A673 (cell line): ENCODE results near the gene GMEB2. TPM values are rescaled to one million over a fixed set of nuclear protein-coding genes. Genes with fewer than 3 reads are reported as not detected.

ENCODE experiments used
- BruUV-seq: library from RNA; stranded (reverse); fragments of 400-500 nt; replicated peaks from 2 replicates; lab custom pipeline; 2021; lab: Mats Ljungman, UMichigan
- CTCF ChIA-PET: fragments of 300-600 bp; sonication (Branson Sonifier 250); formaldehyde crosslinking; loops from one replicate; lab custom pipeline; 2022; ENCODE audit warnings: antibody characterized with exemption; lab: Charles Lee
- POLR2A ChIA-PET: fragments of 300-600 bp; sonication (Branson Sonifier 250); formaldehyde crosslinking; loops from one replicate; lab custom pipeline; 2022; ENCODE audit warnings: antibody characterized with exemption; ENCODE audit not compliant: low non-redundant PET; lab: Charles Lee
- DNase-seq: peaks from one replicate; pipeline ENCODE4 v3.0.0-alpha.2; 2015; ENCODE audit warnings: low spot score
- H3K27ac ChIP-seq: fragments of 200-600 bp; sonication (generic); 2 replicates; pipeline ENCODE4 v1.5.1; 2016; ENCODE audit warnings: mixed run types, low read depth, mild to moderate bottlenecking, mixed read lengths, antibody characterized with exemption, low read length; ENCODE audit not compliant: poor library complexity, severe bottlenecking
- H3K27me3 ChIP-seq: fragments of 200-600 bp; sonication (generic); replicated peaks from 2 replicates; pipeline ENCODE4 v1.6.1; 2017; ENCODE audit warnings: mixed run types, low read depth, mild to moderate bottlenecking, mixed read lengths, antibody characterized with exemption, low read length; ENCODE audit not compliant: insufficient read depth, poor library complexity
- H3K36me3 ChIP-seq: fragments of 200-600 bp; sonication (generic); 2 replicates; pipeline ENCODE4 v1.6.1; 2016; ENCODE audit warnings: mixed run types, mild to moderate bottlenecking, mixed read lengths, antibody characterized with exemption, low read length; ENCODE audit not compliant: insufficient read depth, poor library complexity, severe bottlenecking
- H3K4me1 ChIP-seq: fragments of 200-600 bp; sonication (generic); 2 replicates; pipeline ENCODE4 v1.6.1; 2017; ENCODE audit warnings: mixed run types, mild to moderate bottlenecking, mixed read lengths, antibody characterized with exemption, low read length; ENCODE audit not compliant: insufficient read depth, poor library complexity, severe bottlenecking
- H3K4me3 ChIP-seq: fragments of 200-600 bp; sonication (generic); 2 replicates; pipeline ENCODE4 v1.5.1; 2016; ENCODE audit warnings: low read depth, mixed run types, mild to moderate bottlenecking, mixed read lengths, low read length; ENCODE audit not compliant: poor library complexity, severe bottlenecking
- H3K9me3 ChIP-seq: fragments of 200-600 bp; sonication (generic); 2 replicates; pipeline ENCODE4 v1.6.1; 2016; ENCODE audit warnings: mixed run types, low read depth, mild to moderate bottlenecking, mixed read lengths, antibody characterized with exemption, low read length; ENCODE audit not compliant: poor library complexity, severe bottlenecking
- EZH2 ChIP-seq: fragments of 200-600 bp; sonication (generic); IDR thresholded peaks from 2 replicates; pipeline ENCODE4 v1.6.1; 2017; ENCODE audit warnings: borderline replicate concordance, low read depth, mild to moderate bottlenecking, mixed read lengths, antibody characterized with exemption, low read length; ENCODE audit not compliant: poor library complexity, severe bottlenecking
- intact Hi-C: fragments of 100-400 bp; cut with micrococcal nuclease; formaldehyde crosslinking; loops from one replicate; pipeline ENCODE4 v1.10.0; 2022; ENCODE audit not compliant: unreplicated experiment
- total RNA-seq: library from RNA; stranded (reverse); gene quantifications from 2 replicates; pipeline ENCODE4 v1.2.3, GENCODE V29; 2021
- TF ChIP-seq, protein P1 (sequence below): fragments of 300-800, 200-600 bp; sonication (generic); conservative IDR thresholded peaks from 2 replicates; pipeline ENCODE4 v1.5.1; 2017; ENCODE audit warnings: low read depth, mild to moderate bottlenecking, antibody characterized with exemption, low read length, moderate library complexity, mixed read lengths

GMEB2 gene
- total RNA-seq, 1 experiment from 2014 or later, result 12.8 TPM

DNA sequence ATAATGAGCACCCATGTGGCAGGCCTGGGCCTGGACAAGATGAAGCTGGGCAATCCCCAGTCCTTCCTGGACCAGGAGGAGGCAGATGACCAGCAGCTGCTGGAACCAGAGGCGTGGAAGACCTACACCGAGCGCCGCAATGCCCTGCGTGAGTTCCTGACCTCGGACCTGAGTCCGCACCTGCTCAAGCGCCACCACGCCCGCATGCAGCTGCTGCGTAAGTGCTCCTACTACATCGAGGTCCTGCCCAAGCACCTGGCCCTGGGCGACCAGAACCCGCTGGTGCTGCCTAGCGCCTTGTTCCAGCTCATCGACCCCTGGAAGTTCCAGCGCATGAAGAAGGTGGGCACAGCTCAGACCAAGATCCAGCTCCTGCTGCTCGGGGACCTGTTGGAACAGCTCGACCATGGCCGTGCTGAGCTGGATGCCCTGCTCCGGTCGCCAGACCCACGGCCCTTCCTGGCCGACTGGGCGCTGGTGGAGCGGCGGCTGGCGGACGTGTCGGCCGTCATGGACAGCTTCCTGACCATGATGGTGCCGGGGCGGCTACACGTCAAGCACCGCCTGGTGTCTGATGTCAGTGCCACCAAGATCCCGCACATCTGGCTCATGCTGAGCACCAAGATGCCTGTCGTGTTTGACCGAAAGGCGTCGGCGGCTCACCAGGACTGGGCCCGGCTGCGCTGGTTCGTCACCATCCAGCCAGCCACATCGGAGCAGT lies 71.1 kb downstream of the GMEB2 start:
- no TSS peak for BruUV-seq
- Histone ChIP-seq H3K27me3 (no peaks in the 10 kb centered on the region), H3K36me3 (no peaks in the 10 kb centered on the region), H3K27ac (no peak overlapping the region), H3K9me3 (no peaks in the 10 kb centered on the region), H3K4me1 (peaks cover 14% of the 10 kb centered on the region), H3K4me3 (no peak overlapping the region)
- POLR2A ChIA-PET, result no interaction called here
- TF ChIP-seq EZH2, result no peak
- TF ChIP-seq, protein P1, sequence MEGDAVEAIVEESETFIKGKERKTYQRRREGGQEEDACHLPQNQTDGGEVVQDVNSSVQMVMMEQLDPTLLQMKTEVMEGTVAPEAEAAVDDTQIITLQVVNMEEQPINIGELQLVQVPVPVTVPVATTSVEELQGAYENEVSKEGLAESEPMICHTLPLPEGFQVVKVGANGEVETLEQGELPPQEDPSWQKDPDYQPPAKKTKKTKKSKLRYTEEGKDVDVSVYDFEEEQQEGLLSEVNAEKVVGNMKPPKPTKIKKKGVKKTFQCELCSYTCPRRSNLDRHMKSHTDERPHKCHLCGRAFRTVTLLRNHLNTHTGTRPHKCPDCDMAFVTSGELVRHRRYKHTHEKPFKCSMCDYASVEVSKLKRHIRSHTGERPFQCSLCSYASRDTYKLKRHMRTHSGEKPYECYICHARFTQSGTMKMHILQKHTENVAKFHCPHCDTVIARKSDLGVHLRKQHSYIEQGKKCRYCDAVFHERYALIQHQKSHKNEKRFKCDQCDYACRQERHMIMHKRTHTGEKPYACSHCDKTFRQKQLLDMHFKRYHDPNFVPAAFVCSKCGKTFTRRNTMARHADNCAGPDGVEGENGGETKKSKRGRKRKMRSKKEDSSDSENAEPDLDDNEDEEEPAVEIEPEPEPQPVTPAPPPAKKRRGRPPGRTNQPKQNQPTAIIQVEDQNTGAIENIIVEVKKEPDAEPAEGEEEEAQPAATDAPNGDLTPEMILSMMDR, result no peak
- DNase-seq, result no peak
- intact Hi-C loops, result no loop called here
- CTCF ChIA-PET, result no interaction called here

- BruUV-seq, result no TSS peak
- H3K36me3 ChIP-seq, result no peaks in the 10 kb centered on the region
- H3K4me3 ChIP-seq, result peak overlapping the region; percentile 70
- peaks cover 14% of the 10 kb centered on the region for H3K4me1 ChIP-seq
- DNase-seq, result no peak
- POLR2A ChIA-PET, result no interaction called here
- no peaks in the 10 kb centered on the region for H3K9me3 ChIP-seq
- TF ChIP-seq EZH2, result no peak
- TF ChIP-seq, protein P1, result no peak
- no peaks in the 10 kb centered on the region for H3K27me3 ChIP-seq
- H3K27ac ChIP-seq, result no peak overlapping the region
- CTCF ChIA-PET, result interaction anchor here (0.5 to 0.6 kb wide), 2 partner anchors 419 to 516 kb away, joined by 3 to 6 read pairs; no protein-coding TSS in a partner anchor
- intact Hi-C loops, result no loop called here
Observed at GRCh38 chr20:63554361-63555278, 72.3 kb downstream of the GMEB2 start.

- peak; percentile 48 for DNase-seq
- H3K4me1 ChIP-seq, result peaks cover 14% of the 10 kb centered on the region
- BruUV-seq, result no TSS peak
- no peaks in the 10 kb centered on the region for H3K36me3 ChIP-seq
- TF ChIP-seq, protein P1, result no peak
- no peak for TF ChIP-seq EZH2
- H3K27ac ChIP-seq, result peak within 1 kb of the TSS; percentile 57
- intact Hi-C loops, result no loop called here
- POLR2A ChIA-PET, result no interaction called here
- H3K9me3 ChIP-seq, result no peaks in the 10 kb centered on the region
- peak within 1 kb of the TSS; percentile 70 for H3K4me3 ChIP-seq
- CTCF ChIA-PET, result interaction anchor here (0.5 kb wide), 1 partner anchor 517 kb away, joined by 6 read pairs; no protein-coding TSS in a partner anchor
- no peaks in the 10 kb centered on the region for H3K27me3 ChIP-seq
Observed at GRCh38 chr20:63553933-63554290, 73.0 kb downstream of the GMEB2 start, which contains the start of gene FNDC11. Gene FNDC11 (plus strand): TSS chr20:63554159. CDS start chr20:63555664, 1,505 bp downstream.
